ENCODE results near the gene ZP1. TPM values are rescaled to one million over a fixed set of nuclear protein-coding genes. Genes with fewer than 3 reads are reported as not detected.

ZP1 gene
- total and polyA plus RNA-seq, 2 of the 13 experiments (the other 11 are each of a cell fraction or from before 2014, with no cell fraction given), result 0.16 TPM; not detected in 1

DNA sequence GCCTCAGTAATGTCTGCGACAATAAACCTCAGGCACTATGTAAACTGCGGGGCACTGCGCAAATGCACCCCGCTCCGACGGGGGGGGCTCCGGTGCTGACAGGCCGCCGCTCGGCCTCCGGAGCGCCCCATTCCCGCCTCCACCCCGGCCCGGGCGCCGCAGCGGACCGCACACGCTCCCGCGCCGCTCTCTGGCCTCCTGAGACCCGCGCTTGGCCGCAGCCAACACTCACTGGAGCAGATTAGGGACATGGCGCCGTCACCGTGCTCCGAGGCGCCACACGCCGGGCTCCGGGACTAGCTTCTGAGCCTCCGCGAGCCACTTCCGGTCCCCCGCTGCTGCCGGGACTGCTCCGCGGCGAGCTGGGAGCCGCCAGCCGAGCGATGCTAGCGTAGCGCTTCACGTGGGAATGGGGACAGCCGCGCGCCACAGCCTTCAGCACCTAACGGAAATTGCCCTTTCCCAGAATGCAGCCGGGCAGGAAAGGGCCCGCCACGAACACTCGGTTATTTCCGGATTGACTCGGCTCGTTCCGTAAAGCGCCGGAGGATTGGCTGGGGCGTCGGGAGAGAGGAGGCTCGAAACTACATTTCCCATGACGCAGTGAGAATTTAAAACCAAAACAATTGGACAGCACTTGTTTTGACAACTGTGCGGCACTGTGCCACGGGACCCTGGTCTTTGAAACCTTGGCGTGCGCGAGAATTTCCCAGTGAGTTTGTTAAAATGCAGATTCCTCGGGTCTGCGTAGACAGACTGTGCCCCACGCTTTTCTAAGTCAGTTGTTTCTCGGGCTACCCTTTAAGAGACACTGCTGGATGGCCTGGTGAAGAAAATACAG is 39.0 kb downstream of the ZP1 start, which contains the start of gene PRPF19 (continued):
- TF ChIP-seq ZNF781 (CRISPR knock-in tag; IDR thresholded peaks at IDR 0.05; ENCODE audit: borderline replicate concordance, not compliant biosample characterization) (no peak), CEBPG (CRISPR knock-in tag; IDR thresholded peaks at IDR 0.05) (no peak), MAFF (IDR thresholded peaks at IDR 0.05; ENCODE audit: low read depth, low read length) (no peak), KDM3A (CRISPR knock-in tag; IDR thresholded peaks at IDR 0.05; ENCODE audit: low read depth) (no peak), ZNF124 (CRISPR knock-in tag; IDR thresholded peaks at IDR 0.05) (peak; percentile 36; the same call in 1 of the 2 replicates), U2AF1 (optimal IDR thresholded peaks at IDR 0.05; ENCODE audit: low read depth, low read length) (peak; percentile 17), HHEX (CRISPR knock-in tag; IDR thresholded peaks at IDR 0.05) (no peak), MTF1 (CRISPR knock-in tag; IDR thresholded peaks at IDR 0.05) (no peak), POGZ (CRISPR knock-in tag; IDR thresholded peaks at IDR 0.05) (no peak), REL (CRISPR knock-in tag; conservative IDR thresholded peaks at IDR 0.05) (0 out of 2 replicates have a peak, but pooled peaks have one; percentile 73), NBN (conservative IDR thresholded peaks at IDR 0.05) (no peak)
- TF ChIP-seq, protein P1, sequence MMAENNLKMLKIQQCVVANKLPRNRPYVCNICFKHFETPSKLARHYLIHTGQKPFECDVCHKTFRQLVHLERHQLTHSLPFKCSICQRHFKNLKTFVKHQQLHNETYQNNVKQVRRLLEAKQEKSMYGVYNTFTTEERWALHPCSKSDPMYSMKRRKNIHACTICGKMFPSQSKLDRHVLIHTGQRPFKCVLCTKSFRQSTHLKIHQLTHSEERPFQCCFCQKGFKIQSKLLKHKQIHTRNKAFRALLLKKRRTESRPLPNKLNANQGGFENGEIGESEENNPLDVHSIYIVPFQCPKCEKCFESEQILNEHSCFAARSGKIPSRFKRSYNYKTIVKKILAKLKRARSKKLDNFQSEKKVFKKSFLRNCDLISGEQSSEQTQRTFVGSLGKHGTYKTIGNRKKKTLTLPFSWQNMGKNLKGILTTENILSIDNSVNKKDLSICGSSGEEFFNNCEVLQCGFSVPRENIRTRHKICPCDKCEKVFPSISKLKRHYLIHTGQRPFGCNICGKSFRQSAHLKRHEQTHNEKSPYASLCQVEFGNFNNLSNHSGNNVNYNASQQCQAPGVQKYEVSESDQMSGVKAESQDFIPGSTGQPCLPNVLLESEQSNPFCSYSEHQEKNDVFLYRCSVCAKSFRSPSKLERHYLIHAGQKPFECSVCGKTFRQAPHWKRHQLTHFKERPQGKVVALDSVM (CRISPR knock-in tag; IDR thresholded peaks at IDR 0.05), result 0 out of 2 replicates have a peak, but pooled peaks have one; percentile 50
- TF ChIP-seq, protein P2, sequence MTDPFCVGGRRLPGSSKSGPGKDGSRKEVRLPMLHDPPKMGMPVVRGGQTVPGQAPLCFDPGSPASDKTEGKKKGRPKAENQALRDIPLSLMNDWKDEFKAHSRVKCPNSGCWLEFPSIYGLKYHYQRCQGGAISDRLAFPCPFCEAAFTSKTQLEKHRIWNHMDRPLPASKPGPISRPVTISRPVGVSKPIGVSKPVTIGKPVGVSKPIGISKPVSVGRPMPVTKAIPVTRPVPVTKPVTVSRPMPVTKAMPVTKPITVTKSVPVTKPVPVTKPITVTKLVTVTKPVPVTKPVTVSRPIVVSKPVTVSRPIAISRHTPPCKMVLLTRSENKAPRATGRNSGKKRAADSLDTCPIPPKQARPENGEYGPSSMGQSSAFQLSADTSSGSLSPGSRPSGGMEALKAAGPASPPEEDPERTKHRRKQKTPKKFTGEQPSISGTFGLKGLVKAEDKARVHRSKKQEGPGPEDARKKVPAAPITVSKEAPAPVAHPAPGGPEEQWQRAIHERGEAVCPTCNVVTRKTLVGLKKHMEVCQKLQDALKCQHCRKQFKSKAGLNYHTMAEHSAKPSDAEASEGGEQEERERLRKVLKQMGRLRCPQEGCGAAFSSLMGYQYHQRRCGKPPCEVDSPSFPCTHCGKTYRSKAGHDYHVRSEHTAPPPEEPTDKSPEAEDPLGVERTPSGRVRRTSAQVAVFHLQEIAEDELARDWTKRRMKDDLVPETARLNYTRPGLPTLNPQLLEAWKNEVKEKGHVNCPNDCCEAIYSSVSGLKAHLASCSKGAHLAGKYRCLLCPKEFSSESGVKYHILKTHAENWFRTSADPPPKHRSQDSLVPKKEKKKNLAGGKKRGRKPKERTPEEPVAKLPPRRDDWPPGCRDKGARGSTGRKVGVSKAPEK (CRISPR knock-in tag; IDR thresholded peaks at IDR 0.05; ENCODE audit: borderline replicate concordance), result no peak
- TF ChIP-seq, protein P3, sequence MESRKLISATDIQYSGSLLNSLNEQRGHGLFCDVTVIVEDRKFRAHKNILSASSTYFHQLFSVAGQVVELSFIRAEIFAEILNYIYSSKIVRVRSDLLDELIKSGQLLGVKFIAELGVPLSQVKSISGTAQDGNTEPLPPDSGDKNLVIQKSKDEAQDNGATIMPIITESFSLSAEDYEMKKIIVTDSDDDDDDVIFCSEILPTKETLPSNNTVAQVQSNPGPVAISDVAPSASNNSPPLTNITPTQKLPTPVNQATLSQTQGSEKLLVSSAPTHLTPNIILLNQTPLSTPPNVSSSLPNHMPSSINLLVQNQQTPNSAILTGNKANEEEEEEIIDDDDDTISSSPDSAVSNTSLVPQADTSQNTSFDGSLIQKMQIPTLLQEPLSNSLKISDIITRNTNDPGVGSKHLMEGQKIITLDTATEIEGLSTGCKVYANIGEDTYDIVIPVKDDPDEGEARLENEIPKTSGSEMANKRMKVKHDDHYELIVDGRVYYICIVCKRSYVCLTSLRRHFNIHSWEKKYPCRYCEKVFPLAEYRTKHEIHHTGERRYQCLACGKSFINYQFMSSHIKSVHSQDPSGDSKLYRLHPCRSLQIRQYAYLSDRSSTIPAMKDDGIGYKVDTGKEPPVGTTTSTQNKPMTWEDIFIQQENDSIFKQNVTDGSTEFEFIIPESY (CRISPR knock-in tag; IDR thresholded peaks at IDR 0.05), result 0 out of 2 replicates have a peak, but pooled peaks have one; percentile 39
- TF ChIP-seq, protein P4, sequence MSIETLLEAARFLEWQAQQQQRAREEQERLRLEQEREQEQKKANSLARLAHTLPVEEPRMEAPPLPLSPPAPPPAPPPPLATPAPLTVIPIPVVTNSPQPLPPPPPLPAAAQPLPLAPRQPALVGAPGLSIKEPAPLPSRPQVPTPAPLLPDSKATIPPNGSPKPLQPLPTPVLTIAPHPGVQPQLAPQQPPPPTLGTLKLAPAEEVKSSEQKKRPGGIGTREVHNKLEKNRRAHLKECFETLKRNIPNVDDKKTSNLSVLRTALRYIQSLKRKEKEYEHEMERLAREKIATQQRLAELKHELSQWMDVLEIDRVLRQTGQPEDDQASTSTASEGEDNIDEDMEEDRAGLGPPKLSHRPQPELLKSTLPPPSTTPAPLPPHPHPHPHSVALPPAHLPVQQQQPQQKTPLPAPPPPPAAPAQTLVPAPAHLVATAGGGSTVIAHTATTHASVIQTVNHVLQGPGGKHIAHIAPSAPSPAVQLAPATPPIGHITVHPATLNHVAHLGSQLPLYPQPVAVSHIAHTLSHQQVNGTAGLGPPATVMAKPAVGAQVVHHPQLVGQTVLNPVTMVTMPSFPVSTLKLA (IDR thresholded peaks at IDR 0.05), result peak; percentile 61
- TF ChIP-seq, protein P5, sequence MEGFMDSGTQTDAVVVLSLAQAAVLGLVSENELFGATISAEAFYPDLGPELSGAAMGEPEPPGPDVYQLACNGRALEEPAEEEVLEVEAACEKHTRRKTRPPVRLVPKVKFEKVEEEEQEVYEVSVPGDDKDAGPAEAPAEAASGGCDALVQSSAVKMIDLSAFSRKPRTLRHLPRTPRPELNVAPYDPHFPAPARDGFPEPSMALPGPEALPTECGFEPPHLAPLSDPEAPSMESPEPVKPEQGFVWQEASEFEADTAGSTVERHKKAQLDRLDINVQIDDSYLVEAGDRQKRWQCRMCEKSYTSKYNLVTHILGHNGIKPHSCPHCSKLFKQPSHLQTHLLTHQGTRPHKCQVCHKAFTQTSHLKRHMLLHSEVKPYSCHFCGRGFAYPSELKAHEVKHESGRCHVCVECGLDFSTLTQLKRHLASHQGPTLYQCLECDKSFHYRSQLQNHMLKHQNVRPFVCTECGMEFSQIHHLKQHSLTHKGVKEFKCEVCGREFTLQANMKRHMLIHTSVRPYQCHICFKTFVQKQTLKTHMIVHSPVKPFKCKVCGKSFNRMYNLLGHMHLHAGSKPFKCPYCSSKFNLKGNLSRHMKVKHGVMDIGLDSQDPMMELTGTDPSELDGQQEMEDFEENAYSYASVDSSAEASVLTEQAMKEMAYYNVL (CRISPR knock-in tag; IDR thresholded peaks at IDR 0.05; ENCODE audit: borderline replicate concordance), result no peak
